GM19099 (cell line): Measurements from ENCODE around the gene TBC1D1.

ENCODE experiments used
- POLR2A ChIP-seq: IDR thresholded peaks from 3 replicates; pipeline ENCODE4 v1.6.1; 2011; ENCODE audit warnings: low read depth; ENCODE audit not compliant: insufficient read length; ENCODE audit errors: extremely low read depth

The TBC1D1 gene, protein sequence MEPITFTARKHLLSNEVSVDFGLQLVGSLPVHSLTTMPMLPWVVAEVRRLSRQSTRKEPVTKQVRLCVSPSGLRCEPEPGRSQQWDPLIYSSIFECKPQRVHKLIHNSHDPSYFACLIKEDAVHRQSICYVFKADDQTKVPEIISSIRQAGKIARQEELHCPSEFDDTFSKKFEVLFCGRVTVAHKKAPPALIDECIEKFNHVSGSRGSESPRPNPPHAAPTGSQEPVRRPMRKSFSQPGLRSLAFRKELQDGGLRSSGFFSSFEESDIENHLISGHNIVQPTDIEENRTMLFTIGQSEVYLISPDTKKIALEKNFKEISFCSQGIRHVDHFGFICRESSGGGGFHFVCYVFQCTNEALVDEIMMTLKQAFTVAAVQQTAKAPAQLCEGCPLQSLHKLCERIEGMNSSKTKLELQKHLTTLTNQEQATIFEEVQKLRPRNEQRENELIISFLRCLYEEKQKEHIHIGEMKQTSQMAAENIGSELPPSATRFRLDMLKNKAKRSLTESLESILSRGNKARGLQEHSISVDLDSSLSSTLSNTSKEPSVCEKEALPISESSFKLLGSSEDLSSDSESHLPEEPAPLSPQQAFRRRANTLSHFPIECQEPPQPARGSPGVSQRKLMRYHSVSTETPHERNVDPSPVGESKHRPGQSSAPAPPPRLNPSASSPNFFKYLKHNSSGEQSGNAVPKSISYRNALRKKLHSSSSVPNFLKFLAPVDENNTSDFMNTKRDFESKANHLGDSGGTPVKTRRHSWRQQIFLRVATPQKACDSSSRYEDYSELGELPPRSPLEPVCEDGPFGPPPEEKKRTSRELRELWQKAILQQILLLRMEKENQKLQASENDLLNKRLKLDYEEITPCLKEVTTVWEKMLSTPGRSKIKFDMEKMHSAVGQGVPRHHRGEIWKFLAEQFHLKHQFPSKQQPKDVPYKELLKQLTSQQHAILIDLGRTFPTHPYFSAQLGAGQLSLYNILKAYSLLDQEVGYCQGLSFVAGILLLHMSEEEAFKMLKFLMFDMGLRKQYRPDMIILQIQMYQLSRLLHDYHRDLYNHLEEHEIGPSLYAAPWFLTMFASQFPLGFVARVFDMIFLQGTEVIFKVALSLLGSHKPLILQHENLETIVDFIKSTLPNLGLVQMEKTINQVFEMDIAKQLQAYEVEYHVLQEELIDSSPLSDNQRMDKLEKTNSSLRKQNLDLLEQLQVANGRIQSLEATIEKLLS (N-terminal part only)

DNA sequence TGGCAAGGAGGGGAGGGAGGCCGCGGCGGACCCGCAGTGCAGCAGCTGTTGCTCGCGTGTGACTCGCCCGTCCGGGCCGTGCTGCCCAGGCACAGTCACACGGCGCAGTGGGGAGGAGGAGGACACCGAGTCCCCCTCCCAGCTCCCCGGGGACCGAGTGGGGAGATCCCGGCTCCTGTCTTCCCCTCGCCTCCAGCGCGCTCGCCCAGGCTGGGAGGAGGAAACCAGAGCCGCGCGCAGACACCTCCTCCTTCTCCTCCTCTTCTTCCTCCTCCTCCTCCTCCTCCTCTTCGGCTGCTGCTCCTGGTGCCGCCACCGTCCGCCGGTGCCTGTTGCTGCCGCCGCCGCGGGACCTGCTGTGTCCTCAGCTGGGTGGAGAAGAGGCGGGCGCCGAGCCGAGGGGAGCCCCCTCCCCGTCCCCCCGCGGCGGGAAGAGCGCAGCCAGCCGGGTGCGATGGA lies at the start of gene TBC1D1:
TBC1D1 (plus strand) TSS at position 284 of the 459 bp plus-strand sequence. CDS start 11,012 bp downstream, outside the sequence.
- TF ChIP-seq POLR2A, result peak; percentile 36

DNA sequence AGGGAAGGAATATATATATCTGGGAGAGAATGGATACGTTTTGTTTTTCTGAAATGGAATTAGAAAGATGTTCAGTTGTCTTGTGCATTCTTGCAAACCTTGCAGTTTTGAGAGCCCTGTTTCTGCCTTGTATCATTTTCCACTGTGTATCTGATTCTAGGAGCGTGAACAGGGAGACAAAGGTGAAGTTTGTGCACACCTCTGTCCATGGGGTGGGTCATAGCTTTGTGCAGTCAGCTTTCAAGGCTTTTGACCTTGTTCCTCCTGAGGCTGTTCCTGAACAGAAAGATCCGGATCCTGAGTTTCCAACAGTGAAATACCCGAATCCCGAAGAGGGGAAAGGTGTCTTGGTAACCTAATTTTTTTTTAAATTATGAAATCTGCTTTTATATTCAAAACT lies 46.7 kb upstream of the TBC1D1 start:
- no peak for TF ChIP-seq POLR2A

DNA sequence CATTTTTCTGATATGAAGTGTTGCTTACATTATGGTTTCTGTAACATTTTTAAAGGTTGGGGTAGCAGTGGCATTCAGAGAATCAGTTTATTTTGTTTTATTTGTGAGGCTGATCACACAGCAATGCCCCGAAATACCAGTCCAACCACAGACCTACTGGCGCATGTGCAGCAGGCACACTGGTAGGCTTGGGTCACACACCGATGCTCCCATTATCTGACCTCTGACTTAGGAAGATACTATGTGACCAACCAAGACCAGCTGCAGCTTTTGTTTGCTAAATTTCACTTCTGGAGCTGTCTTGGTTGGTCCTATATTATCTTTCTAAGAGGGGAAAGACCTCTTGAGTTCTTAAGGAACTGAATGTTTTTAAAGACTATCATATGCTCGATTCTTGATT lies 45.7 kb upstream of the TBC1D1 start:
- TF ChIP-seq POLR2A, result no peak

DNA sequence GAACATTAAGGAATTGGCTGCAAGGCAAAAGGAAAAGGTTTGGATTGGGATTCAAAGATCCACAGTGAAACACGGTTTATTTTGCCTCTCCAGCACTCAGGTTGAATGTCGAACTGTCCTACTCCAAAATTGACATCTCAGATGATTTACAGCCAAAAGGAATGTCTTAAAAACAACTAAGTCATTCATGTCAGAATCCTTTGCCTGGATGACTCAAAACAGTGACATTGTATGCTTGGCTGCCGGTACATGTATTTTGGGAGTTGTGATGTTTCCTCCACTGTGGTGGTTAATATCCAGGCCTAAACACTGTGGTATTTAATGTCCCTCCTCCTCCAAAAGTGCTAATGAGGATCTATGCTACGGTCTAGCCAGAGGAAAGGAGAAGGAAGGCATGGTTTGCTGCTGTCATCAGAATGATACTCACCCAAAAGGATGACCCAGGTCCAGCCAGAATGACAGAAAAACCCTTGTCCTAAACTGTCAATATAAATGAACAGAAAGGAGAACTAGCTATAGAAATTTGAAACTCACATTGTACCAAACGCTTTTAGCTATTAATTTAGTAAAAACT lies 43.5 kb upstream of the TBC1D1 start:
- TF ChIP-seq POLR2A, result no peak

DNA sequence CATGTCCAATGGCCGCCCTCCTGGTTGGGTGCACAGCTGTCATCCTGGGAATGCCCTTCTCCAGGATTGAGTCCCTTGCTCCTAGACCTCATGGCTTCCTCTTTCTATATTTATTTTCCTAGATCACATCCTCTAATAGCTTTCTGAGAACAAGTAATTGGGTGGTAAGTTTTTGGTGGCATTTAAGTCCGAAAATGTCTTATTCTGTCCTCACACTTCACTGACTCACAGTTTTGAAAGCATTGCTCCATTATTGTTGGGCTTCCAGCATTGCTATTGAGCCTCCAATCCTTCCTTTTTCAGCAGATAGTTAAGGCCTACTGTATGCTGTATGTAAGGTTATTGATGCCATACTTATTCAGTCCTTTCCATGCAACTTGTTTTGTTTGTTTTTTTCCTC lies 38.5 kb upstream of the TBC1D1 start:
- TF ChIP-seq POLR2A, result no peak

DNA sequence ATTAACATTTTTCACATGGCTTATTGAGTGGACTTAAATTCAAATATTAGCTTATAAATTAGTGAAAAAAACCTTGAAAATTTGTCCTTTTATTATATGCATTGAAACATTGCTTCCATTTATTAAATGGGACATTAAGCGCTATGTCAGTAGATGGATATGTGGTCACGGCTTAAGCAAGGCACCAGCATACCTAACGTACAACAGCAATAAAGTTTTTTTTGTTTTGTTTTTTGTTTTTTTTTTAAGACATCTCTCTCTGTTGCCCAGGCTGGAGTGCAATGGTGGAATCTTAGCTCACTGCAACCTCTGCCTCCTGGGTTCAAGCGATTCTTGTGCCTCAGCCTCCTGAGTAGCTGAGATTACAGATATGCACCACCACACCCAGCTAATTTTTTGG lies 32.8 kb upstream of the TBC1D1 start:
- no peak for TF ChIP-seq POLR2A

DNA sequence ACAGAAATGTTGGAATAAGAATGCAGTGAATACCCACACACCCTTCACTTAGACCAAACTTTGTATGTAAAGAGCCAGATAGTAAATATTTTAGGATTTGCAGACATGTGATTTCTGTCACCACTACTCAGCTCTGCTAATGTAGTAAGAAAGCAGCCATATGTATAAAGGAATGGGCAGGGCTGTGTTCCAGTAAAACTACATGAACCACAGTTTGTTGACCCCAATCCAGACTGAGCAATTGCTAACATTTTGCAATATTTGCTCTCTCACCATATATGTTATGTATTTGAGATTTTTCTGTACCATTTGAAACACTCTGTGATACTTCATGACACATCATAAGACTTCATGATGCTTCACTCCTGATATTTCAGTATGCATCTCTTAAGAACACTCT lies 32.0 kb upstream of the TBC1D1 start:
- no peak for TF ChIP-seq POLR2A

DNA sequence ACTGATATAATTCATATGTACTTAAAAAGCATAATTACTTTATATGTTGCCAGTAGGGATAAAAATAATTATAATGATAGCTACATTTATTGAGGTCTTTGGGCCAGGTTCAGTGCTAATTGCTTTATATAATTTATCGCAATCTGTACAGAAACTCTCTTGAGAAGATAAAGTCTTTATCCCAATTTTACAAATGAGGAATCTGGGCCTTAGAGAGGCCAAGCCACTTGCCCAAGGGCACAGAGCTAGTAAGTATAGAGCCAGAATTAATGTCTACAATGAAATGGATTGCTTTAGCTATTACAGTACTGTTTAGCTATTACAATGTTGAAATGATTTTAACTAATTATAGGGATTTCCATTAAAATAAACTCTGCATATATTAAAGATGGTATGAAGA lies 30.6 kb upstream of the TBC1D1 start:
- TF ChIP-seq POLR2A, result no peak

DNA sequence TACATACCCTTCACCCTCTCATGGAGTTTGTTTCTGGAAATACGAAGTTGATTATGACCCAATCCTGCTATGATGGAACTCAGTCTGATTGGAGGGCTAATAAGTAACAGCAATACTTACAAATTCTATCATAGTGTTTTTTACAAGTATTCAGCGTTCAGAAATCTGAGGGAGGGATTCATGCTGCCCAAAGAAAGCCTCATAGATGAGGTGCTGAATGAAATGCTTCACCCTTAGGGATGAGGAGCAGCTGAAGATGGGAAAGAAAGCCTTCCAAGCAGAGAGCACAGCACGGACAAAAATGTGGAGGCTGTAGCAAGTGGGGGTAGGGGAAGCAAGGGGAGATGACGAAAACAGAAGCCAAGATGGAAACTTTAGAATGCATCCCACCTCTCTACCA lies 27.9 kb upstream of the TBC1D1 start:
- no peak for TF ChIP-seq POLR2A

DNA sequence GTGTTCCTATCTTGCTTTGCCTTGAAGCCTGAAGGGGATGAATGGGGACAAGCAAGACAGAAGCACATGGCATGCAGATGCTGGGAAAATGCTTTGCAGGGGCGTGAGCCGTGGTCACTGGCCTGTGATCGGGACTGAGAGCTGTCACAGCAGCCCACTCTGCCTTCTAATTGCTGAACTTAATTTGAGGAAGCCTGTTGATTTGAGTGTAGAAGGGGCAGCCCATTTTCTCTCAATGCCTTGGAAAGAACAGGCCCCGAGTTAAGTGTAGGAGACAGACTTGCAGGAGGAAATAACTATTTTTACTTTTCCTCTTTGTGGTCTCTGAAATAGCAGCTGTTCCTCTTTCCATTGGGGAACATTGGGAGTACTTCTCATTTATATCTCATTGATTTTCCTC lies 26.1 kb upstream of the TBC1D1 start:
- no peak for TF ChIP-seq POLR2A

DNA sequence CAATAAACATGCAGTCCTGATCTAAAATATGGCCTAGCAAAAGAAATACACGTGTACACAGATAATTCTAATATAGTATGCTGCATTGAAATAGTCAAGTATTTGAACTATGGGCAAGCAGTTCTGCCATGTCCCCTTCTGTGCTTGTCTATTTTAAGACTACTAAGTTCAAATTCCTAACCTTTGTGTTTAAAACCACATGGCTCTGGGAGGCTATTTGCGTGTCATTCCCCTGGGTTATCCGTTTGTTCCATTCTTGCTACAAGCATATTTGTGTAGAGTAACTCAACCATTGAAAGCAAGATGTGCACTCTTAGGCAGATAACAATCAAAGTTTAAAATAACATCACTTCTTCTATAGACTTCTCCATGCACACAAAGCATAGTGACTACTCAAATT lies 25.4 kb upstream of the TBC1D1 start:
- TF ChIP-seq POLR2A, result no peak

DNA sequence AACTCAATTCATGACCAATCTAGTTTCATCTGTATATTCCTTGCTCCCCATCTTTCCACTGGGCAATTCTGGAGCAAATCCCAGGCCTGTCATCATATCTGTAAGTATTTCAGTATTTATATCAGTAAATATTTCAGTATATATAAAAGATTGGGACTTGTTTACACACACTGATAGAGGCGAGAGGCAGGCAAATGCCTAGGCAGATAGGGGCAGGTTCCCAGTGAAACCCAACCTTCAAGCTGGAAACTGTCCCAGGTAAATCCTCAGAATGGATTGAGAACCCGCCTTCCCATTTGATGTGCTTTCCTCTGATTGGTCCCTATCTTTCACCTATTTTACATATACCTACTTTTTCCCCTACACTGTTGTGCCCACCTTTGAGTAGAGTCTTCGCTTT lies 23.8 kb upstream of the TBC1D1 start:
- TF ChIP-seq POLR2A, result no peak

DNA sequence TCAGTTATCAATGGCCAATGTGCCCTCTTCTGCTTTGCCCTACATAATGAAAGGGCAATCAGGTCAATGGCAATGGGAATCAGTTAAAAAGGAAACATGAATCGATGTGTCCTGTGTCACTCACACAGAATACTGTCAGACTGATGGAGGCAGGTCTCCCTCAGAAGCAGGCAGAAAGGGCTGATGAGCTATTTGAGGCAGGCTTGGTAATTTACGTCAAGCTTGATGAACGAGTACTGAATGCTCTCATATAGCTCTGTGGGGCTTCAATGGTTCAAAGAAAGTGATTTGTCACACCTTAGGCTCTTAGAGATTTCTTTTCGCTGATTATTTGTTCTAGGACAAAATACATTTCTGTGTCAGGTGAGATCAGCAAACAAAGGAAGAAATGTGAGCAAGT lies 22.6 kb upstream of the TBC1D1 start:
- no peak for TF ChIP-seq POLR2A

DNA sequence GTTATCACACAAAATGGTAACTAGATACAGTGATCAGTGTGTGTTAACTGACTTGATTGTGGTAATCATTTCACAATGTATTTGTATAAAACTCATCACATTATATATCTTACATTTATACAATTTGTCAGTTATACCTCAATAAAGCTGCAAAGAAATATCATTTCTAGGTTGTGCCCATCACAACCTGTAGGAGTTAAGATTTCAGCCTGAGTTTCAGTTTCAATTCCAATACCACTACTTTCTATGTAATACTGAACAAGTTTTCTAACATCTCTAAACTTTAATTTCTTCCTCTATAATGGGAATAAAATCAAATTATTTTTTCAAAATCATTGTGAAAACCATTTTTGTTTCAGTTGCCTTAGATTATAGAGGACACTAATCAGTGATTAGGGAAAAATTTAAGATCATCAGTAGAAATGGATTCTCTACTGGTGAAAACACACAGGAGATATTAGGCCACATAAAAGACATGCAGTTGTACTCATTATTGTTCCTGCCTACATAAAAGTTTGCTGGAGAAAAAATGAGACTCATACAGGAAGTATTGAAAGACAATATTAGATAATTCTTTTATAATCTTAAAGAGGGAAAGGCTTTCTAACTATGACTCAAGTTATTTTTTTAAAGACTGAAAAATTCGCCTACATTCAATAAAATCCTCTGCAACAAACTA lies 18.4 kb upstream of the TBC1D1 start:
- no peak for TF ChIP-seq POLR2A
